HG03439 (cell line): ENCODE data around the gene SURF4.
"Not testable (repeated sequence)": the region's sequence is repeated elsewhere in the genome, so short reads cannot be mapped to it uniquely, and the experiment has no call there.

Experiments used
- ATAC-seq: cut with Tn5 transposase; IDR thresholded peaks from one replicate; pipeline ENCODE4 v1.9.1; 2021; ENCODE audit warnings: mild to moderate bottlenecking, moderate library complexity; ENCODE audit not compliant: unreplicated experiment

SURF4 gene

DNA sequence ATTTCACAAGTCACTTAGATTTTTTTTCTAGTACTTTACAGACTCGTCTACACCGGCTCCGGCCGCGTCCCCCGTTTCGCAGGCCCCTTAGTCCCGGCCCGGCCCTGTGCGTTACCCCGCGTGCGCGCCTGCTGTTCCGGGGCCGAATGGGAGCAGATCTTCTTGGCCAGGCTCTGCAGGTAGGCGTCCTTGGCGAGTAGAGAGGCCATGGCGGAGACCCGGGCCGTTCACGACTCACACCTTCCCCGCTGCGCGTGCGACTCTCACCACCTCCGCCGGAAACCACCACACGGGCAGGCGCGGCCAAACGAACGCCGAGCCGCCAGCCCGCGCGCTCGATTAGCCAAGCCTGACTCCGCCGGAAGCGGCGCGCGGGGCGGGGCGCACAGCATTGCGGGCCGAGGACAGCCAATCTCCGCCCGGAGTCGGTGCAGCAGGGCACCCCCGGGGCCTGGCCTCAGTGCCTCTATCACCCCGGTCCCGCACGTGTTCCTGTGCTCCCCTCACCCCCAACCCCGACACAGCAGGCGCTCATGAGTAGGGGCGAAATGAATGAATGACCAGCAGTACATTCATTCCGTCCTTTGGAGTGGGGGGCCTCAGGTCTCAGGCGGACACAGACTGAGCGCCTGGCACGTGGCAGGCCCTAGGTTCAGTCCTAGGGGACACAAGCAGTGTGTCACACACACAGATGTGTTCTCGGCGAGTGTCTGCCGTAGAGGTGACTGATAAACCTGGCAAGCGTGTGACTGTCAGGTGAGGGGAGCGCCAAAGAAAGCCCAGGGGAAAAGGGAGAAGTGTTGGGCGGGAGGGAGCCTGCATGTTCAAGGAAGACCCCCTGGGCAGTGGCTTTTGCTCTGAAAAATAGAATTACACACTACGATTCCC lies 39.7 kb downstream of the SURF4 start, which contains the start of gene SURF6:
Gene SURF6, minus strand, starts transcription at position 265 of the 888 bp plus-strand sequence. Its CDS starts 56 bp downstream, at position 209.
- ATAC-seq: peak; percentile 75

DNA sequence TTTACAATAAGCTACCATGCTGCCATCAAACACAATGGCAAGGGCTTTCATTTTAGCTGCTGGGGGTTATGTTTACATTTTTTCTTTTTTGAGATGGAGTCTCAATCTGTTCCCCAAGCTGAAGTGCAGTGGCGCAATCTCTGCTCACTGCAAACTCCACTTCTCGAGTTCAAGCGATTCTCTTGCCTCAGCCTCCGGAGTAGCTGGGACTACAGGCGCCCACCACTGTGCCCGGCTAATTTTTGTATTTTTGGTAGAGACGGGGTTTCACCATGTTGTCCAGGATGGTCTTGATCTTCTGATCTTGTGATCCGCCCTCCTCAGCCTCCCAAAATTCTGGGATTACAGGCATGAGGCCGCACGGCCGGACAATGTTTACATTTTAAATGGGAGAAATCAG lies 41.0 kb downstream of the SURF4 start:
- ATAC-seq: not testable (repeated sequence)

DNA sequence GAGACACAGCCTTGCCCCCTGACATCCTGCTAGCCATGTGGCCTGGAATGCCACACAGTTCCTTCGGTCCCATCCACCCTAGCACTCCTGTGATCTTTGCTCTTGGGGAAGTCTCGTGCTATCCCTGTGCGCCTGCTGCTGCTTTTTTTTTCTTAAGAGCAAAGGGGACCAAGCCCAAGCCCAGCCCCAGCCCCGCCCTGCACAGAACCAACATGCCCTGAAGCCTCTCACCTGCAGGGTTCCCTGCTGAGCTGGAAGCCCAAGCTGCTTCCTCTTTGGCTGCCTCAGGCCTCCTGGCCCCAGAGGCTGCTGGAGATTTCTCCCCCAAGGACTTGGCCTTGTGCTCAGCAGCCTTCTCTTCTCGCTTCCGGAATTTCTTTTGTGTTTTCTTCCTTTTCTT lies 41.7 kb downstream of the SURF4 start:
- no peak for ATAC-seq

DNA sequence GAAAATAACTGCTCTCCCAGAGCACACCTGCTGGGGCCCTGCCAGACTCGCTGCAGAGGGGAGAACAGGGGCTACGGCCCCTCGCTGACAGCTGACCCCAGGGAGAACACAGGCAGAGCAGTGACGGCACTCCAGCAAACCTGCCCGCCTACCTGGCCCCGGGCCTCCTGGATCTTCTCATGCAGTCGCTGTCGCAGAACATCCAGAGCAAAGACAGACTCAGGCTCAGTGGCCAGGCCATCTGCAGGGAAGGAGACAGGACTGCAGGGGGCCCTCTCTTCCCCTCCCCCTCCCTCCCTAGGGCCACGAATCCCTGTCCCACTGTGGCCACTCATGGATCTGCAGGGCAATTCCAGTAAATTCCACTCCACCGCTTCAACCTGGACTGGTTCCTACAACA lies 42.3 kb downstream of the SURF4 start:
- no peak for ATAC-seq

DNA sequence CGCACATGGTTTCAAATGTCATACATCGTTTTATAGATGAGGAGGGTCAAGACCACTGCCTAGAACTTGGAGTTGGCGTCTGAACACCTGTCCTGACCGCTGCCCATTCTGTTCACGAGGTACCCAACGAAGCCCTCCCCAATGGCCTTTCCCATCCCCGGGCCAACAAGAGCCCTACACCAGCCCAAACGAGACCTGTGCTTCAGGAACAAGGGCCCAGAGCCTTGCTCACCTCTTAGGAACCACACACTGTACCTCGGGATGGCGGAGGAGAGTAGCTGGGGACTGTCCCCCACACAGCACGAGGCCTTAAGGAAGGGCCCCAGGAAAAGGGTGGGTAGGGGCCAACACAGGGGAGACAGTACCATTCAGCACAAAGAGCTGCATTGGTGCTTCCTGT lies 42.8 kb downstream of the SURF4 start:
- ATAC-seq: no peak

DNA sequence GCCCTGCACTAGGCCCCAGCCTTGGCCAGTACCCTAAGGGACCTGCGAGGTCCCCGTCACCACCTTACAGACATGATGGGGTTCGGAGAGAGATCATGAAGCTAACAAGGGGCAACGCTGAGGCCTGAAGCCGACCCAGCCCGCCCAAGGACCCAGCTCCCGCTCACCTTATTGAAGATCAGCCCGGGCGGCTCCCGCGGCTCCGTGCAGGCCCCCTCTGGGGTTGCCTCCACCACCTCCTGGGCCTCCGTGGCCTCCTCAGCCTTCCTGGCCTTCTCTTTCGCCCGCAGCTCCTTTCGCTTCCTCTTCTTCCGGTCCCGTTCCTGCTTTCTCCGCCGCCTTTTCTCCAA lies 43.5 kb downstream of the SURF4 start:
- no peak for ATAC-seq

DNA sequence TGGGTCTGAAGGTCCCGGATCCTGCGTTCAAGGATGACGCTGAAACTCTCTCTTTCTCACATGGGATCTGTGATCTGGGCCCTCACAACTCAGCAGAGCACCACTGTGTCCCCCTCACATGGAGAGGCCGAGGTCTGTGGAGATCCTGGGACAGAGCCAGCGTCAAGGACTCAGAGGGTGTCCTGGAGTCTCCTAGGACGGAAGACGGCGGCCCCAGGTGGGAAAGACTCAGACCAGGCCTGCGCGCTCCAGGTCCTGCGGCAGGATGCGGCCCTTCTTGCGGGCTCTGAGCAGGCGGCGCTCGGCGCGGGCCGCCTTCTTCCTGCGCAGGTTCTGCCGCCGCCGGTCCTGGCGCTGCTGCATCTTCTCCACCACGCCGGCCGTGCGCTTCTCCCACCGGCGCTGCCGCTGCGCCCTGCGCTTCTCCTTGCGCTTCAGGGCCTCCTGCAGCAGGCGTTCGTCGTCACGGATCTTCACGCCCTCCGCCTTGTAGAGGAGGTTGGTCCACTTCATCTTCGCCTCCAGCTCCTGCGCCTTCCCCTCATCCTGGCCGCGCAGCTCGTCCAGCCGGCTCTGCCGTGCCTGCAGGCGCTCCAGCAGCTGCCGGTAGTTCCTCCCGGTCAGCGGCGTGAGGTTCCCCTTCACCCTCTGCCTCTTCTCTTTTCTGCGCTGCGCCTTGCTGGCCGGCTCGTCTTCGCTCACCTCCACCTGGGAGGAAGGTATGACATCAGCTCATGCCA lies 44.0 kb downstream of the SURF4 start:
- ATAC-seq: no peak

DNA sequence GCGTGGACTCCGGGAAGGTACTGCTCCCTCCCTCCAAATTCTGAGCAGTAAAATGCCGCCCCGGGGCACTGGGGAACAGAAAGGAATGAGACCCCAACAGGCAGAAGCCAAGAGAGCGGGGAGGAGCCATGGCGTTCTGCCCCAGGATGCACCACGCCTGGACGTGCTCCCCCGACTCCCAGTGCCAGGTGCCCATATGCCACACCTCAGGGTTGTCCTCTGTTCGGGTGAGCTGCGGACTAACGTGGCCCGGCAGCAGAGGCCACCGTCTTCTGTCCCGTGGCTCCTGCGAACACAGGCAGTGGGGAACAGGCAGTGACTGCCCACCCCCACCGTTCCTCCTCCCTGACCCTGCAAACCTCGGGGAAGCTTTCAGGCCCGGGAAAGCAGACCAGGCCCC lies 44.6 kb downstream of the SURF4 start:
- ATAC-seq: no peak

DNA sequence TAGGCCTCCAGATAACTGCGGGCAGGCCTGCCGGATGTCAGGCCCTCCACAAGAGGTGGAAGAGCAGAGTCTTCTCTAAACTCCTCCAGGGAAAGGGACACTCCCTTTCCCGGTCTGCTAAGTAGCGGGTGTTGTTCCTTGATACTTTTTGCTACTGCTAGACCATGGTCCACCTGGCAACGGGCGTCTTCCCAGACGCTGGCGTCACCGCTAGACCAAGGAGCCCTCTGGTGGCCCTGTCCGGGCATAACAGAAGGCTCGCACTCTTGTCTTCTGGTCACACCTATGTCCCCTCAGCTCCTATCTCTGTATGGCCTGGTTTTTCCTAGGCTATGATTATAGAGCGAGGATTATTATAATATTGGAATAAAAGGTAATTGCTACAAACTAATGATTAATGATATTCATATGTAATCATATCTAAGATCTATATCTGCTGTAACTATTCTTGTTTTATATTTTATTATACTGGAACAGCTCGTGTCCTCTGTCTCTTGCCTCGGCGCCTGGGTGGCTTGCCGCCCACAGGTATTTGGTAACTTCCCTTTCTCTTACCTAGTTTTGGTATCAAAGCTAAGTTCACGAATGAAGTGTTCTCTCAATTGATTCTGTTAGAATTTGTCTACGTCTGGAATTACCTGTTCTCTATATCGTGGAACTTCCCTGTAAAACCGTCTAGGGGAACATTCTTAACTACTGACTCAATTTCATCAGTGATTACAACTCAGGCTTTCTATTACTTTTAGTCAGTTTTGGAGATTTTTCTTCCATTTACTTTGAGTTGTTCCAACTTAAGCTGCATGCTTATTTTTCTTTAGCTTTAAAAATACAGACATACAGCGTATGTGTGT lies 46.3 kb downstream of the SURF4 start:
- ATAC-seq: not testable (repeated sequence)

DNA sequence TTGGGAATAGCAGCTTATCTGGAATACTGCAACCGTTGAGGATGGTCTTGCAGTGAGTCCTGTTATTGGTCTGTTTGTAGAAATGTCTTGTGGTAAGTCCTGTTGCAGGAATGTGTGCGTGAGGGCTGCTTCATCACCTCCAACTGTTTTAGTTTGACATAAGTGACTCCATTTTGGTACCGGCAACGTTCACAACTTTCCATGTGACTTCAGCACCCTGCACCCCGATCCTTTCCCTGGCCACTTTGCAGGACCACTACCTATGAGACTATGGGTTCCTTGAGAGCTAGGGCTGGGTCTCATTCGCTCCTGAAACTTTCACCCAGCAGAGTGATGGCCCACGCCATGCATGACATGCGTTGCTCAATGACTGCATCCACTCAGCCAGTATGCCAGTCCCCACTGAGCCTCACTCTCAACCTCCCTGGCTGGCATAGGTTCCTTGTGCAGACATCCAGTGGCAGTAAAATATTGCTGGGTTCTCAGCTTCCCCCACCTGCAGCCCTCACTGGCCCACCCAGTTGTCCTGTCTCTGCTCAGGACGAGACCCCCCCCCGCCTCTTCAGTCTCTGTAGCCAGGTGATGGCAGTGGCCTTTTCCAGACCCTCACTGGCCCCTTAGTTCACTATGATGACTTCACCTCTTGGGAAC lies 47.9 kb downstream of the SURF4 start:
- ATAC-seq: no peak

DNA sequence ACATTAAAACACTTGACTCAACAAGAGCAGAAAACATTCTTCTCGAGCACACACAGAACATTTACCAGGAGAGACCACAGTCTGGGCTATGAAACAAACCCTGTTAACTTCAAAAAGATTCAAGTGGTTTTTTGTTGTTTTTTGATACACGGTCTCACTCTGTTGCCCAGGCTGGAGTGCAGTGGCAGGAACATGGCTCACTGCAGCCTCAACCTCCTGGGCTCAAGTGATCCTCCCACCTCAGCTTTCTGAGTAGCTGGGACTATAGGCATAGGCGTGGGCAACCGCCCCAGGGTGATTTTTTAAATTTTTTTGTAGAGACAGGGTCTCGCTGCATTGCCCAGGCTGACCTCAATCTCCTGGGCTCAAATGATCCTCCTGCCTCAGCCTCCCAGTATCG lies 48.8 kb downstream of the SURF4 start:
- not testable (repeated sequence) for ATAC-seq

DNA sequence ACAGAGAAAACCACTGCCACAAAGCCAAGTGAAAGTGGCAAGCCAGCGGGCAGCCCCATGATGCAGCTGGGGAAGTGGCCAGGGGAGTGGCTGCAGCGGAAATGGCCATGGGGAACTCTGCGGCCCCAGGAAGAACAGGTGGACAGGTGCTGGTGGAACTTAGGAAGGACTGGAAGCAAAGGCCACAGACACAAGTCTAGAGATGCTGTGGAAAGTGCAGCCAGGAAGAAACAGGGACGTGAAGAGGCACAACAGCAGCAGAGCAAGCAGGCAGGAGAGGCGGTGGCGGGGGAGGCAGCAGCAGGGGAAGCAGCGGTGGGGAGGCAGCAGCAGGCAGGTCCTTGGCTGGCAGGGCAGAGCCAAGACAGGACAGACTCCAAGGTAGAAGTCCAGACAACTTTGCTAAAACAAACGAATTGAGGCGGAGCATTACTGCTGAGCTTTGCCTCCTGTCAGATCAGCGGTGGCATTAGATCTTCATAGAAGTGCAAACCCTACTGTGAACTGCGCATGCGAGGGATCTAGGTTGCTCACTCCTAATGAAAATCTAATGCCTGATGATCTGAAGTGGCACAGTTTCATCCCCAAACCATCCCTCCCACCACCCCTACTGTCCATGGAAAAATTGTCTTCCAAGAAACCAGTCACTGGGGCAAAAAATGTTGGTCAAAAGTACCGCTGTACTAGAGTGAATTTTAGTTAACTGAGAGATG lies 51.7 kb downstream of the SURF4 start:
- ATAC-seq: no peak

DNA sequence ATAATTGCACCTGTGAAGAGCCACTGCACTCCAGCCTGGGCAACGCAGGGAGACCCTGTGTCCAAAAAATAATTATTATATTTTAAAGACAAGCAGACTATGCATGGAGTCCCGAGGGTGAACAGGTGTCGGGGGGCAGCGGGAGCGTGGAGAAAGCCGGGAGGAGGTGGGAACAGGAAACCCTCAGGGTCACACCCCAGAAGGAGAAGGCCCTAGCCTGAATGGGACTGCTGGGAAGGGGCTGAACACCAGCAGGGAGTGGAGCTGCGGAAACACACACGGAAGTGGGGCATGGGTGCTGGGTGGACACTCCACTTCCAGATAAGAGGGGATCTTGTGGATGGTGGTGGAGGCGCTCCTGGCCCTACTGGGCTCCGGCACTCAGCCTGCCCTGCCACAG lies 52.6 kb downstream of the SURF4 start:
- ATAC-seq: no peak

DNA sequence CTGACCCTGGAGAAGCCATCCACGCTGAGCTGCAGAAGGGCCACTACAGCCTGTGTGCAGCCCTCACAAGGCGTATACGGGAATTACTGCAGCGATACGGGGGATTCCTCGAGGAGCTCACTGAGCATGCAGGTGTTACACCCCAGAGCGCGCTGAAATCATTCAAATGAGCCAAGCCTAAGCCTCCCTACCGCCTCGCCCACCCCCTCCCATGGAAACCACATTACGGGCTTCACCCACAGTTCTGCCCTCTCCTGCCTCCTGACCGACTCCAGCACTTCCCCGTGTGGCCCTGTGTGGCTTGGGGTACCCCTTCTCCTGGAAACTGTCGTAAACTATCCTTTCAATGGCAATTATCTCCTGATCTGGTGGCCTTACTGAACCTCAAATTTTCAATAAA lies 53.2 kb downstream of the SURF4 start:
- no peak for ATAC-seq

DNA sequence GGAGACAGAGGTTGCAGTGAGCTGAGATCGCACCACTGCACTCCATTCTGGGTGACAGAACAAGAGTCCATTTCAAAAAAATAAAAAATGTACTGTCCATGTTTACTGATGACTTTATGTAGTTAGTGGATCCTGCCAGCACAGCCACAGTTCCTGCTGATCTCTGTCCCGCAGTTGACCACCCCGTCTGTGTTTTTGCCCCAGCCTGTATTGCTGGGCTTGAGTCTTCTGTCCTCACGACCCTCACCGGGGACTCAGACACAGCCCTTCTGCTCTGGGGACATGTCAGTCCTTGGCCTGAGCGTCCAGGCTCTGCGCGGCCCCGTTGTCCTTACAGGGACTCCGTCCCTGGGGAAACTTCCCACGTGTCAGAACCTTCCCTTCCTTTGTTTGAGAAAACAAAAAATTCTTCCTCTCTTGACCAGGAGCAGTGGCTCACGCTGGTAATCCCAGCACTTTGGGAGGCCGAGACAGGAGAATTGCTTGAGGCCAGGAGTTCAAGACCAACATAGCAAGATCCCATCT lies 54.4 kb downstream of the SURF4 start:
- ATAC-seq: no peak

DNA sequence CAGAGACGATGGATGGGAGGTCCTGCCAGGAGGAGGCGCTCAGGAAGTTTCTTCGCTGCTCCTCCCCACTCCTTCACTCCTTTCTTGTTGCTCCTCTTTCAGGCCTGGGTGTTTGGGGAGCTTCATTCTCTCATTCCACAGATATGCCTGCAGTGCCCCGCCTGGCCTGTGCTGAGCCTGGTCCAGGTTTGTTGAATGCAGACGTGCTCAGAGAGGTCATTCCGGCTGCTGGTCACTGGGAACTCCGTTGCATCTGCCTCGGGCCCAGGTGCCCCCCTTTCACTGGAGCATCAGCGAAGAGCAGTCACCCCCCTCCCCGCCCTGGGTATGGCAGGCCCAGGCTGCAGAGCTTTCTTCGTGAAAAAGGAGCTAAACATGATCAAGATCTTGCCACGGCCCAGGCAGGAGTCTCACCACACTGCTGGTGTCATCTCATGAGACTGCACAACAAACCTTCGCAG lies 55.4 kb downstream of the SURF4 start:
- ATAC-seq: no peak

DNA sequence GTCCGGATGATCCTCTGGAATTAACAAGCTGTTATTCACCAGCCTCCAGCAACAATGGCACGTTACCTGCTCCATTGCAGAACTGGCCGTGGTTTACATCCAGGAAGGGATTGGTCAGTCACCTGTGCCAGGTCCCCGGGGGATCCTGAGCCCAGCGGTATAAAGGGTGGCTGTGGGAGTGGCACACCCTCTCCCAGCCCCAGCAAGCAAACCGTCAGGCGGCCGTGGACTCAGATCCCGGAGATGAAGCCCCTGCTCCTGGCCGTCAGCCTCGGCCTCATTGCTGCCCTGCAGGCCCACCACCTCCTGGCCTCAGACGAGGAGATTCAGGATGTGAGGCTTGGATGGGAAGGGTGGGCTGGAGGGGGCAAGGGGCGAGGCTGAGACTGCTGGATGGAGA lies 58.3 kb downstream of the SURF4 start:
- ATAC-seq: not testable (repeated sequence)

DNA sequence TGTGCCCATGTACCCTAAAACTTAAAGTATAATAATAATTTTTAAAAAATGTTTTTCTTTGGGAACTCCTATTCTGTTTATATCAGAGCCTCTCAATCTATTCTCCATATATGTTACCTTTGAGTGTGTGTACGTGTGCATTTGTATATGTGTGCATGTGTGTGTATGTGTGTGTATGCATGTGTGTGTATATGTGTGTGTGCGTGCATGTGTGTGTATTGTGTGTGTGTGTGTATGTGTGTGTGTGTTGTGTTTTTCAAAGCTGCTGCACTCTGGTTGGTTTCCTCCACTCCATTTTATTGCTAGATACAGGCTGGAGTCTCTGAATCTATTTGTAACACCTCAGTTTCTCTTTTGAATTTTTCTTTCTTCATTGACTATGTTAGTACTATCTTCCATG lies 59.9 kb downstream of the SURF4 start:
- no peak for ATAC-seq
